Loucy (cell line): ENCODE measurements around the gene SLC35F5.

Source experiments
- H2AFZ ChIP-seq: fragments of 200-600 bp; sonication (generic); 2 replicates; pipeline ENCODE4 v1.6.0; 2016; ENCODE audit warnings: antibody characterized with exemption, mild to moderate bottlenecking, low read length, moderate library complexity
- H3F3A ChIP-seq: fragments of 200-600 bp; 2 replicates; pipeline ENCODE4 v1.6.0; 2016; ENCODE audit warnings: antibody characterized with exemption, low read depth, mild to moderate bottlenecking
- H3K27me3 ChIP-seq: fragments of 200-600 bp; sonication (generic); 2 replicates; pipeline ENCODE4 v1.6.1; 2014; ENCODE audit warnings: low read length, mild to moderate bottlenecking; ENCODE audit not compliant: insufficient read depth, poor library complexity, severe bottlenecking
- H3K36me3 ChIP-seq: fragments of 200-600 bp; sonication (generic); 2 replicates; pipeline ENCODE4 v1.6.1; 2016; ENCODE audit warnings: low read length; ENCODE audit not compliant: insufficient read depth
- H3K4me1 ChIP-seq: fragments of 200-600 bp; sonication (generic); 2 replicates; pipeline ENCODE4 v1.5.1; 2014; ENCODE audit warnings: low read length, mild to moderate bottlenecking; ENCODE audit not compliant: insufficient read depth, poor library complexity, severe bottlenecking
- H3K4me2 ChIP-seq: fragments of 200-600 bp; sonication (generic); 2 replicates; pipeline ENCODE4 v1.6.0; 2014; ENCODE audit warnings: antibody characterized with exemption, low read length, low read depth, mild to moderate bottlenecking; ENCODE audit not compliant: poor library complexity, severe bottlenecking
- H3K4me3 ChIP-seq: fragments of 200-600 bp; sonication (generic); 2 replicates; pipeline ENCODE4 v1.5.1; 2014; ENCODE audit warnings: low read length, mild to moderate bottlenecking, mixed read lengths; ENCODE audit not compliant: poor library complexity, severe bottlenecking
- H3K79me2 ChIP-seq: fragments of 200-600 bp; sonication (generic); 2 replicates; pipeline ENCODE4 v1.6.1; 2014; ENCODE audit warnings: low read length; ENCODE audit not compliant: insufficient read depth
- H3K9ac ChIP-seq: fragments of 200-600 bp; sonication (generic); 2 replicates; pipeline ENCODE4 v1.6.0; 2014; ENCODE audit warnings: mild to moderate bottlenecking, low read depth, low read length, moderate library complexity; ENCODE audit not compliant: poor library complexity, severe bottlenecking
- H3K9me2 ChIP-seq: fragments of 200-600 bp; sonication (generic); replicated peaks from 2 replicates; pipeline ENCODE4 v1.6.1; 2016; ENCODE audit warnings: low read depth, low read length, mixed read lengths
- H3K9me3 ChIP-seq: fragments of 200-600 bp; sonication (generic); 2 replicates; pipeline ENCODE4 v1.6.1; 2014; ENCODE audit warnings: mild to moderate bottlenecking, antibody characterized with exemption, low read length, low read depth; ENCODE audit not compliant: insufficient read depth
- H4K20me1 ChIP-seq: fragments of 200-600 bp; sonication (generic); 2 replicates; pipeline ENCODE4 v1.6.0; 2014; ENCODE audit warnings: antibody characterized with exemption, low read length, mild to moderate bottlenecking; ENCODE audit not compliant: insufficient read depth, poor library complexity, severe bottlenecking
- EZH2phosphoT487 ChIP-seq: fragments of 200-600 bp; IDR thresholded peaks from 2 replicates; pipeline ENCODE4 v1.6.1; 2018; ENCODE audit warnings: antibody characterized with exemption, mild to moderate bottlenecking, moderate library complexity, borderline replicate concordance
- TF ChIP-seq, protein P1 (sequence below): fragments of 200-600 bp; sonication (generic); conservative IDR thresholded peaks from 2 replicates; pipeline ENCODE4 v1.5.1; 2014; ENCODE audit warnings: mild to moderate bottlenecking, antibody characterized with exemption, low read length

SLC35F5 gene, protein sequence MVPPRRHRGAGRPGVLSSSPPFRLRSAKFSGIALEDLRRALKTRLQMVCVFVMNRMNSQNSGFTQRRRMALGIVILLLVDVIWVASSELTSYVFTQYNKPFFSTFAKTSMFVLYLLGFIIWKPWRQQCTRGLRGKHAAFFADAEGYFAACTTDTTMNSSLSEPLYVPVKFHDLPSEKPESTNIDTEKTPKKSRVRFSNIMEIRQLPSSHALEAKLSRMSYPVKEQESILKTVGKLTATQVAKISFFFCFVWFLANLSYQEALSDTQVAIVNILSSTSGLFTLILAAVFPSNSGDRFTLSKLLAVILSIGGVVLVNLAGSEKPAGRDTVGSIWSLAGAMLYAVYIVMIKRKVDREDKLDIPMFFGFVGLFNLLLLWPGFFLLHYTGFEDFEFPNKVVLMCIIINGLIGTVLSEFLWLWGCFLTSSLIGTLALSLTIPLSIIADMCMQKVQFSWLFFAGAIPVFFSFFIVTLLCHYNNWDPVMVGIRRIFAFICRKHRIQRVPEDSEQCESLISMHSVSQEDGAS

DNA sequence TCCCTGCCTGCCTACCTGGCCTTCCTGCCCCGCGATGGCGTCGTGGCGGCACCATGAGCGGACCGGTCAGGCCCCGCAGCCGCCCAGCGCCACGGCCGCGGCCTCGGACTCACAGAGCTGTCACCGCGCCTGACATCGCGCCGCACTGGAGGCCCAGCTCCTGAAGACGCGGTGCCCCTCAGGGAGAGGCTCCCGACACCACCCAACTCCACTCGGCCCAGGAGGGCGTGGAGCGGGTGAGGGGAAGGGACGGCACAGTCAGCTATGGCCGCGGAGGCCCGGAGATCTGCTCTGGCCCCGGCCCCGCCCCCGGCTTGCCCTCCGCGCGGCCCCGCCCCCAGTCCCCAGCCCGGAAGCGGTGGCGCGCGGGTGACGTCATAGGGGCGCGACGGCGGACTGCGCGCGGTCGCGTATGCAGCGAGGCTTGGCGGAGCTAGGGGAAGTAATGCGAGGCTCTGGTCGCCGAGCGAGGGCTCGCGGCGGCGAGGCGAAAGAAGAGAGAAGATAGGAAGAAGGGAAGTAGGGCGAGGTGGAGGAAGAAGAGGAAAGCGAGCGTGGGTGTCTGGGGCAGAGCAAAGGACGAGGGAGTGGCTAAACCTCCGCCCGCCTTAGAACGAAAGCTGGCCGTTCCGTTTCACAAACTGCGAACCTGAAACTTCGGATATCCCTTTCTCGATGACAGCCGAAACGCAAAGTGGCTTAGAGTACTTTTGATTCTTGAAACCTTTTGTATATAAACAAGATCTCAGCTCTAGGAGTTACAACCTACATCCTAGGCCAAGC, at the start of gene SLC35F5:
SLC35F5 (minus strand) TSS at position 288 of the 783 bp plus-strand sequence; CDS start at position 55, 233 bp downstream.
- Histone ChIP-seq H2AFZ (peak within 1 kb of the TSS; percentile 90), H3K4me3 (peak within 1 kb of the TSS; percentile 86), H3K27me3 (no peaks in the 10 kb centered on the region), H3K36me3 (no peaks in the 10 kb centered on the region), H4K20me1 (peaks cover 22% of the 10 kb centered on the region), H3K4me2 (peak within 1 kb of the TSS; percentile 86), H3K9me3 (no peaks in the 10 kb centered on the region), H3K4me1 (peaks cover 13% of the 10 kb centered on the region), H3K79me2 (peaks cover 36% of the 10 kb centered on the region), H3K9ac (peak within 1 kb of the TSS; percentile 88), H3F3A (peaks cover 3% of the 10 kb centered on the region; the same call in 1 of the 2 replicates), H3K9me2 (no peaks in the 10 kb centered on the region)
- TF ChIP-seq, protein P1, sequence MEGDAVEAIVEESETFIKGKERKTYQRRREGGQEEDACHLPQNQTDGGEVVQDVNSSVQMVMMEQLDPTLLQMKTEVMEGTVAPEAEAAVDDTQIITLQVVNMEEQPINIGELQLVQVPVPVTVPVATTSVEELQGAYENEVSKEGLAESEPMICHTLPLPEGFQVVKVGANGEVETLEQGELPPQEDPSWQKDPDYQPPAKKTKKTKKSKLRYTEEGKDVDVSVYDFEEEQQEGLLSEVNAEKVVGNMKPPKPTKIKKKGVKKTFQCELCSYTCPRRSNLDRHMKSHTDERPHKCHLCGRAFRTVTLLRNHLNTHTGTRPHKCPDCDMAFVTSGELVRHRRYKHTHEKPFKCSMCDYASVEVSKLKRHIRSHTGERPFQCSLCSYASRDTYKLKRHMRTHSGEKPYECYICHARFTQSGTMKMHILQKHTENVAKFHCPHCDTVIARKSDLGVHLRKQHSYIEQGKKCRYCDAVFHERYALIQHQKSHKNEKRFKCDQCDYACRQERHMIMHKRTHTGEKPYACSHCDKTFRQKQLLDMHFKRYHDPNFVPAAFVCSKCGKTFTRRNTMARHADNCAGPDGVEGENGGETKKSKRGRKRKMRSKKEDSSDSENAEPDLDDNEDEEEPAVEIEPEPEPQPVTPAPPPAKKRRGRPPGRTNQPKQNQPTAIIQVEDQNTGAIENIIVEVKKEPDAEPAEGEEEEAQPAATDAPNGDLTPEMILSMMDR = no peak
- no peak for TF ChIP-seq EZH2phosphoT487

DNA sequence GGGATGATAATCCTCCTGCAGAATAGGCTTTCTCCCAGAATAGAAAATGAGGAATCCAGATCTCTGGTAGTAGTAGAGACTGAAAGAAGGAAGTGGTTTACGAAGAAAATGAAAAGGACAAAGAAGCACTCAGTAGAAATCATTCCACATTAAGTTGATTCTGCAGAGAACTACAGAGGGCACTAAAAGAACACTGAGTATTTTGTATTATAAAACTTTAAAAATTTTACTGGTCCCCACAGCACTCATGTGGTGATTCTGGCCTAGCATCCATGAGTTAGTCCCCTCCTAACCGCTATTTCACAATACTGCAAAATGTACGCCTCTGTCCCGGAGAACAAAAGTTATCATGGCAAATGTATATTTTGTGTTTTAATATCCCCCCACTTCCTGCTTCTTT, 42.9 kb upstream of the SLC35F5 start:
- Histone ChIP-seq H4K20me1 (no peaks in the 10 kb centered on the region), H3K9me2 (no peaks in the 10 kb centered on the region), H3K9me3 (no peaks in the 10 kb centered on the region), H3K27me3 (no peaks in the 10 kb centered on the region), H3K4me1 (no peaks in the 10 kb centered on the region), H3F3A (no peaks in the 10 kb centered on the region), H3K36me3 (no peaks in the 10 kb centered on the region), H3K79me2 (no peaks in the 10 kb centered on the region), H2AFZ (no peak overlapping the region), H3K9ac (no peak overlapping the region), H3K4me2 (no peak overlapping the region), H3K4me3 (no peak overlapping the region)
- no peak for TF ChIP-seq EZH2phosphoT487
- TF ChIP-seq, protein P1 = 0 out of 2 replicates have a peak, but pooled peaks have one; percentile 8

DNA sequence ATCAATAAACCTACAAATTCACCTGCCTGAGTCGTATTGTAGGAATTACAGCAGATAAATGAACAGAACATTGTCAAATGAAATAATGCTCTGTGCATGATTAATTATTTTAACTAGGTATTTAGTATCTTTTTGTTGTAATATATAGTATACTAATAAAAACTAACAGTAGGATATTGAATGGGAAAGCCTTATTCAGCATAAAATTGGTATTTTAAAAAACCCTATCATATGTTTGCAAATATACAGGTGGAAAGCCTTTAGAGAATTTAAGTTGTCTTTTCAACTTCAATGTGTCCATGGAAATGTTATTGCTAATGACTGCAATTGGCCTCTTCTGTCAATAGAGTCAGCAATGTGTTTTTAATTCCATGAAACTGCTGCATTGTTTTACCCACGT, 40.8 kb upstream of the SLC35F5 start:
- no peak for TF ChIP-seq EZH2phosphoT487
- TF ChIP-seq, protein P1 = no peak
- Histone ChIP-seq H3K79me2 (no peaks in the 10 kb centered on the region), H3K9ac (no peak overlapping the region), H3K4me2 (no peak overlapping the region), H3K36me3 (no peaks in the 10 kb centered on the region), H3K4me1 (no peaks in the 10 kb centered on the region), H3K27me3 (no peaks in the 10 kb centered on the region), H3K9me2 (no peaks in the 10 kb centered on the region), H4K20me1 (no peaks in the 10 kb centered on the region), H2AFZ (no peak overlapping the region), H3K9me3 (no peaks in the 10 kb centered on the region), H3F3A (no peaks in the 10 kb centered on the region), H3K4me3 (no peak overlapping the region)
